ENCODE data around the gene HAX1. TPM values are rescaled to one million over a fixed set of nuclear protein-coding genes. Genes with fewer than 3 reads are reported as not detected.

The HAX1 gene
- total and polyA plus RNA-seq, 2 of the 8 experiments (the other 6 are each of a cell fraction or from before 2014, with no cell fraction given) = 82.2 to 115 TPM

DNA sequence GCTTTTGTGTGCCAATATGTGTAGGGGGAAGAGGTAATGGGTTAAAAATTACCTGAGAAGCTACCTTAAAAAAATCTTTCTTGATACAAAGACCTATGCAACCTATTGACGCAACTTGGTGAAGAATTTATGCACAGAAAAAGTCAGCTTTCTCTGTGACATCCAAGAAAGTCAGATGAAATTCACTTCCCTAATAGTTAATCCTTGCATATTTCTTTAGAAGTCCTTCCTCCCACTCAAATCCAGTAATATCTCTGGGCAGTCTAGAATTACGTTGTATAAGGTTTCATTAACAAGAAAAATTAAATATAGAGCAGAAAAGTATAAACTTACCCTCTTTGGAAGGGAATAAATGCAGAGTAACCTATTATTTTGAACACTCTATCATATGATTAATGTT lies 48.8 kb upstream of the HAX1 start (continued):
- TF ChIP-seq CHD2 (IDR thresholded peaks at IDR 0.05; ENCODE audit: low read length) = no peak
- TF ChIP-seq CHD7 (IDR thresholded peaks at IDR 0.05; ENCODE audit: insufficient replicate concordance, low read length) = no peak
- TF ChIP-seq SP2 (IDR thresholded peaks at IDR 0.05; ENCODE audit: low read length) = no peak
- TF ChIP-seq SIRT6 (IDR thresholded peaks at IDR 0.05; ENCODE audit: low read length) = no peak
- TF ChIP-seq SP1 (IDR thresholded peaks at IDR 0.05; ENCODE audit: low read depth, low read length) = no peak
- TF ChIP-seq CBX8 (IDR thresholded peaks at IDR 0.05; ENCODE audit: borderline replicate concordance, low read depth, low read length) = no peak
- no peak for TF ChIP-seq SUZ12 (IDR thresholded peaks at IDR 0.05; ENCODE audit: low read length)
- no peak for TF ChIP-seq BCL11A (IDR thresholded peaks at IDR 0.05; ENCODE audit: low read depth in 2 of 2, low read length in 2 of 2)

Data from H1 (cell line).